Uterus (tissue), 4 donors: ENCODE results near the gene CTDSPL. TPM values are rescaled to one million over a fixed set of nuclear protein-coding genes. Genes with fewer than 3 reads are reported as not detected.

Experiments
- DNase-seq, 2 donors: peaks; one replicate each; pipeline ENCODE4 v3.0.0-alpha.2; 2019 to 2020
- H3K27ac ChIP-seq, 2 donors: fragments of 200-600 bp; sonication (generic); 1 replicate in 1 of 2; 2 replicates in 1 of 2; pipeline ENCODE4 v1.5.1; 2016 to 2018
- H3K27me3 ChIP-seq, 2 donors: fragments of 200-600 bp; sonication (generic); one replicate each; pipeline ENCODE4 v1.5.1; 2018 to 2019; ENCODE audit warnings: control low read depth in 1 of 2
- H3K36me3 ChIP-seq, 2 donors: fragments of 200-600 bp; sonication (generic); one replicate each; pipeline ENCODE4 v1.5.1; 2019; ENCODE audit warnings: control low read depth in 1 of 2
- H3K4me1 ChIP-seq, 2 donors: fragments of 200-600 bp; sonication (generic); one replicate each; pipeline ENCODE4 v1.5.1; 2018 to 2019; ENCODE audit warnings: control low read depth in 1 of 2
- H3K4me3 ChIP-seq, 2 donors: fragments of 200-600 bp; sonication (generic); 1 replicate in 1 of 2; 2 replicates in 1 of 2; pipeline ENCODE4 v1.5.1; 2018 to 2019; ENCODE audit warnings: mild to moderate bottlenecking in 1 of 2
- H3K9me3 ChIP-seq, 2 donors: fragments of 200-600 bp; sonication (generic); one replicate each; pipeline ENCODE4 v1.5.1; 2019; ENCODE audit warnings: control low read depth in 1 of 2
- CTCF ChIP-seq, 4 experiments: fragments of 200-600 bp in 2 of 4; fragments of 450-650 bp in 2 of 4; sonication (generic) in 2 of 4; IDR thresholded peaks; one replicate each; pipeline ENCODE4 v1.5.1; 2016 to 2019; ENCODE audit warnings: antibody characterized with exemption in 4 of 4, mild to moderate bottlenecking in 2 of 4, moderate library complexity in 1 of 4
- POLR2A ChIP-seq, 2 donors: fragments of 450-650 bp; IDR thresholded peaks; one replicate each; pipeline ENCODE4 v1.6.1; 2016; ENCODE audit warnings: antibody characterized with exemption in 2 of 2, mild to moderate bottlenecking in 1 of 2, moderate library complexity in 1 of 2
- intact Hi-C: fragments of 100-400 bp; cut with DNase I; formaldehyde crosslinking; loops from one replicate; pipeline ENCODE4 v1.15.1; 2023; ENCODE audit warnings: low total_unique reads
- total RNA-seq, 4 donors: library from RNA; depleted of rRNA in 3 of 4; stranded (reverse); fragments of >200 nt in 3 of 4; gene quantifications; one replicate each; pipeline versions ENCODE4 v1.1.0 to v1.2.4, GENCODE V29; 2014 to 2023
- donor health status: DM: yes; HTN: yes; CAD: no.

Gene CTDSPL
- total RNA-seq, 4 donors from 2014 or later = 6.4 to 55.9 (median 28.7) TPM

GRCh38 chr3:37988931-37989525 is 127.3 kb downstream of the CTDSPL start:
- intact Hi-C loops = no loop called here
- peak in 1 of 2 donors; percentile 6 for DNase-seq

GRCh38 chr3:37989821-37990480 is 128.3 kb downstream of the CTDSPL start:
- H3K36me3 ChIP-seq = no peaks in the 10 kb centered on the region
- peak in 1 of 2 donors; percentile 4 for DNase-seq
- no peak for TF ChIP-seq POLR2A (IDR thresholded peaks at IDR 0.05)
- TF ChIP-seq CTCF (IDR thresholded peaks at IDR 0.05) = no peak
- no peaks in the 10 kb centered on the region for H3K9me3 ChIP-seq
- H3K27me3 ChIP-seq = no peaks in the 10 kb centered on the region
- intact Hi-C loops = no loop called here
- no peak overlapping the region for H3K4me3 ChIP-seq
- H3K27ac ChIP-seq = no peak overlapping the region
- H3K4me1 ChIP-seq = peaks cover 0 to 5% of the 10 kb centered on the region in 2 donors

More at GRCh38 chr3:37988931-37989525, 127.3 kb downstream of the CTDSPL start:
- no peak for TF ChIP-seq POLR2A (IDR thresholded peaks at IDR 0.05)
- no peak for TF ChIP-seq CTCF (IDR thresholded peaks at IDR 0.05)
- H3K27ac ChIP-seq = no peak overlapping the region
- no peaks in the 10 kb centered on the region for H3K9me3 ChIP-seq
- H3K27me3 ChIP-seq = no peaks in the 10 kb centered on the region
- H3K4me3 ChIP-seq = no peak overlapping the region
- H3K36me3 ChIP-seq = no peaks in the 10 kb centered on the region
- H3K4me1 ChIP-seq = no peaks in the 10 kb centered on the region

- Histone ChIP-seq H3K4me1 (peaks cover 0 to 5% of the 10 kb centered on the region in 2 donors), H3K27ac (no peak within 1 kb of the TSS), H3K9me3 (no peaks in the 10 kb centered on the region), H3K4me3 (no peak within 1 kb of the TSS), H3K36me3 (no peaks in the 10 kb centered on the region), H3K27me3 (no peaks in the 10 kb centered on the region)
- DNase-seq = no peak
- intact Hi-C loops = no loop called here
- TF ChIP-seq CTCF (IDR thresholded peaks at IDR 0.05) (no peak), POLR2A (IDR thresholded peaks at IDR 0.05) (no peak)
These were observed 128.8 kb downstream of the CTDSPL start, which contains the start of gene VILL for GRCh38 chr3:37990527-37990926. Gene VILL (plus strand): TSS chr3:37990786. CDS start chr3:37993673, 2,887 bp downstream.

GRCh38 chr3:37991109-37991508 is 129.4 kb downstream of the CTDSPL start:
- no peak for TF ChIP-seq POLR2A (IDR thresholded peaks at IDR 0.05)
- no peak for TF ChIP-seq CTCF (IDR thresholded peaks at IDR 0.05)
- Histone ChIP-seq H3K27me3 (no peaks in the 10 kb centered on the region), H3K4me1 (peaks cover 0 to 5% of the 10 kb centered on the region in 2 donors), H3K36me3 (no peaks in the 10 kb centered on the region), H3K27ac (no peak overlapping the region), H3K9me3 (no peaks in the 10 kb centered on the region), H3K4me3 (no peak overlapping the region)
- DNase-seq = no peak
- intact Hi-C loops = no loop called here

- intact Hi-C loops = no loop called here
- no peaks in the 10 kb centered on the region for H3K36me3 ChIP-seq
- peaks cover 0 to 5% of the 10 kb centered on the region in 2 donors for H3K4me1 ChIP-seq
- no peak overlapping the region for H3K27ac ChIP-seq
- no peak overlapping the region for H3K4me3 ChIP-seq
- TF ChIP-seq CTCF (IDR thresholded peaks at IDR 0.05) (no peak), POLR2A (IDR thresholded peaks at IDR 0.05) (no peak)
- H3K9me3 ChIP-seq = no peaks in the 10 kb centered on the region
- no peak for DNase-seq
- no peaks in the 10 kb centered on the region for H3K27me3 ChIP-seq
These were observed 130.1 kb downstream of the CTDSPL start for GRCh38 chr3:37991823-37992222.
